Heart left ventricle (tissue), 16 donors: ENCODE results near the gene KATNAL1. TPM values are rescaled to one million over a fixed set of nuclear protein-coding genes. Genes with fewer than 3 reads are reported as not detected.

Source experiments
- ATAC-seq, 4 donors: fragments of 200-7000 bp; cut with Tn5 transposase; one replicate each; pipeline ENCODE4 v1.9.1; 2020 to 2022; ENCODE audit warnings: moderate library complexity in 4 of 4, mild to moderate bottlenecking in 3 of 4, moderate number of reproducible peaks in 1 of 4
- DNase-seq, 5 donors: peaks; one replicate each; pipeline ENCODE4 v3.0.0-alpha.2; 2020
- H3K27ac ChIP-seq, 12 donors: fragments of 200-600 bp; sonication (generic) in 4 of 12; one replicate each; pipeline versions ENCODE4 v1.5.0 to v1.8.0; 2016 to 2022; ENCODE audit warnings: mild to moderate bottlenecking in 2 of 12
- H3K27me3 ChIP-seq, 9 donors: fragments of 200-600 bp; sonication (generic) in 2 of 9; one replicate each; pipeline versions ENCODE4 v1.5.1 to v1.8.0; 2016 to 2022; ENCODE audit warnings: mild to moderate bottlenecking in 3 of 9
- H3K36me3 ChIP-seq, 9 donors: fragments of 200-600 bp; sonication (generic) in 2 of 9; one replicate each; pipeline versions ENCODE4 v1.5.0 to v1.8.0; 2018 to 2022; ENCODE audit warnings: mild to moderate bottlenecking in 2 of 9
- H3K4me1 ChIP-seq, 12 donors: fragments of 200-600 bp; sonication (generic) in 4 of 12; one replicate each; pipeline versions ENCODE4 v1.5.0 to v1.8.0; 2016 to 2022; ENCODE audit warnings: mild to moderate bottlenecking in 3 of 12
- H3K4me3 ChIP-seq, 12 donors: fragments of 200-600 bp; sonication (generic) in 4 of 12; one replicate each; pipeline versions ENCODE4 v1.5.0 to v1.8.0; 2017 to 2022; ENCODE audit warnings: mild to moderate bottlenecking in 9 of 12, moderate library complexity in 4 of 12
- H3K9me3 ChIP-seq, 12 donors: fragments of 200-600 bp; sonication (generic) in 4 of 12; one replicate each; pipeline versions ENCODE4 v1.5.0 to v1.8.0; 2016 to 2022; ENCODE audit warnings: mild to moderate bottlenecking in 1 of 12
- POLR2A ChIP-seq, 2 donors: fragments of 450-650 bp; IDR thresholded peaks; one replicate each; pipeline ENCODE4 v1.6.1; 2017; ENCODE audit warnings: antibody characterized with exemption in 2 of 2, mild to moderate bottlenecking in 2 of 2, moderate library complexity in 2 of 2
- WGBS, 4 donors: extraction: QIAGEN DNeasy Blood & Tissue Kit in 2 of 4; methylation state at CpG; one replicate each; pipeline versions ENCODE4 v1.1.5 to v1.1.7; 2013 to 2018; 5-methylcytosine and 5-hydroxymethylcytosine counted together
- intact Hi-C, 10 donors: fragments of 100-400 bp; cut with DNase I; formaldehyde crosslinking; loops; one replicate each; pipeline versions ENCODE4 v1.11.1 to v1.14.2; 2022
- polyA plus RNA-seq, 2 donors: library from polyadenylated mRNA; stranded (reverse); fragments of 200-250 nt; gene quantifications; one replicate each; pipeline ENCODE4 v1.2.3, GENCODE V29; 2013
- total RNA-seq, 9 donors: library from RNA; depleted of rRNA in 2 of 9; stranded (reverse); fragments of >200 nt in 2 of 9; fragmentation: NEBNext Ultra II Directional in 3 of 9; extraction: Animal tissue kit (Norgen Biotek cat#: 25700) in 3 of 9; gene quantifications; one replicate each; pipeline versions ENCODE4 v1.1.0 to v1.2.4, GENCODE V29; 2016 to 2023
- TF ChIP-seq, protein P1 (sequence below), 12 donors: fragments of 200-600 bp; sonication (generic) in 4 of 12; IDR thresholded peaks; one replicate each; pipeline versions ENCODE4 v1.5.0 to v1.8.0; 2018 to 2022; ENCODE audit warnings: antibody characterized with exemption in 12 of 12, mild to moderate bottlenecking in 5 of 12
- donor health status: ischemic (EF 13 %, LVEDD 7.1; RV severe dilation, severe dysfunction).
- donor health status: healthy with polysubstance abuse.
- donor health status: DM: no; HTN: yes; CAD: no.
- donor health status: DM: no; HTN: no; CAD: no.
- donor health status: ischemic (EF 25% LVEDD 6.9; RV normal size, moderate dysfunction).
- donor health status: ischemic (EF 25% LVEDD 5.7; RV mildly dilated, moderate dysfunction).
- donor health status: healthy.
- donor health status: DM: yes; HTN: yes; CAD: no.
- donor health status: ischemic (EF 35%, LVEDD 5.7; RV mildly dilated, moderate dysfunction).
- donor health status: nonischemic (EF 11% LVEDD 7.7; RV severe dilation, severe dysfunction).
- donor health status: DM: yes; HTN: yes; CAD: no.
- donor health status: PGD.
- donor health status: ischemic (EF 29% LVEDD 5.4; RV normal size, mild dysfunction).
- donor health status: nonischemic (EF 23%, LVEDD 6.1; RV moderate dilation, normal function).

Gene KATNAL1
- total and polyA plus RNA-seq, 11 donors = 4.6 to 55.3 (median 49.6) TPM

DNA sequence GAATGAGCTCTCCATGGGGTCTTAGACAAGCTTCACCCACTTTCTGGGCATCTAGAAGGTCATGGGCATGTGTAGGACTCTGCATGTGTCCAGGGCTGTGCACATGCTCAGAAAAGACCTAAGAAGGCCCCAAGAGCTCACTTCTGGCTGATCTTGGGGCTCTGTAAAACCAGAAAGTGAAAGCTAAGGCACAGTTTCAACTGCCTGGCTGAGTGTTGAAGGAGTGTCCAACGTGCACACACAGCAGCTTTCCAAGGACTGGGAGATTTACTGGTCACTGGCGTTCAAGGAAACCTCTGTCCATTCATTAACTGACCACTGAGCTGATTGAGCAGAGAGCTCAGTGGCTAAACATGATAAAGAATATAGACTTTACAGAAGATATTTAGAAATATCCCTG lies 137.9 kb downstream of the KATNAL1 start:
- TF ChIP-seq, protein P1, sequence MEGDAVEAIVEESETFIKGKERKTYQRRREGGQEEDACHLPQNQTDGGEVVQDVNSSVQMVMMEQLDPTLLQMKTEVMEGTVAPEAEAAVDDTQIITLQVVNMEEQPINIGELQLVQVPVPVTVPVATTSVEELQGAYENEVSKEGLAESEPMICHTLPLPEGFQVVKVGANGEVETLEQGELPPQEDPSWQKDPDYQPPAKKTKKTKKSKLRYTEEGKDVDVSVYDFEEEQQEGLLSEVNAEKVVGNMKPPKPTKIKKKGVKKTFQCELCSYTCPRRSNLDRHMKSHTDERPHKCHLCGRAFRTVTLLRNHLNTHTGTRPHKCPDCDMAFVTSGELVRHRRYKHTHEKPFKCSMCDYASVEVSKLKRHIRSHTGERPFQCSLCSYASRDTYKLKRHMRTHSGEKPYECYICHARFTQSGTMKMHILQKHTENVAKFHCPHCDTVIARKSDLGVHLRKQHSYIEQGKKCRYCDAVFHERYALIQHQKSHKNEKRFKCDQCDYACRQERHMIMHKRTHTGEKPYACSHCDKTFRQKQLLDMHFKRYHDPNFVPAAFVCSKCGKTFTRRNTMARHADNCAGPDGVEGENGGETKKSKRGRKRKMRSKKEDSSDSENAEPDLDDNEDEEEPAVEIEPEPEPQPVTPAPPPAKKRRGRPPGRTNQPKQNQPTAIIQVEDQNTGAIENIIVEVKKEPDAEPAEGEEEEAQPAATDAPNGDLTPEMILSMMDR (IDR thresholded peaks at IDR 0.05) = no peak
- TF ChIP-seq POLR2A (IDR thresholded peaks at IDR 0.05) = no peak
- WGBS, 4 donors = 56 to 73% (median 65%) methylated on average over 2 of the region's 2 CpGs
- Histone ChIP-seq H3K9me3 (no peaks in the 10 kb centered on the region), H3K4me3 (no peak overlapping the region), H3K36me3 (no peaks in the 10 kb centered on the region), H3K4me1 (peaks cover 0 to 4% (median 0%) of the 10 kb centered on the region in 12 donors), H3K27me3 (no peaks in the 10 kb centered on the region), H3K27ac (no peak overlapping the region)
- DNase-seq (no peak), ATAC-seq (no peak)
- intact Hi-C loops = no loop called here

DNA sequence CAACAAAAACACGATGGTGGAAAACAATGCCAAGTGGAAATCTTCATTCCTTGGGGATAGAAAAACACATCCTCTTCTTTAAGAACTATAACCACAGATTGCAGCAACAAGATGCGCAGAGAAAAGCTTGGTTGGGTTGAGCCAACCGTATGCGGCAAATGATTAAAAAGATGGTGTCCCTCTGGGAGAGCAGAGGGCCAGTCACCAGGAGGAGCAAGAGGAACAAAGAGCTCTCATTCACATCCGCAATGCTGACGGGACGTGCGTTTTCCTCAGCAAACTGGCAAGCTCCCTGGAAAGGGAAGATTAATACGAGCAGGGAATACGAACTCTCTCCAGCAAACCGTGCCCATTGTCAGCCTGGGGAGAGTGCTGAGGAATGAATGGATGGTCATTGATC lies 141.6 kb downstream of the KATNAL1 start:
- DNase-seq (no peak), ATAC-seq (no peak)
- peaks cover 0 to 4% (median 0%) of the 10 kb centered on the region in 12 donors for H3K4me1 ChIP-seq
- no peaks in the 10 kb centered on the region for H3K9me3 ChIP-seq
- no peaks in the 10 kb centered on the region for H3K27me3 ChIP-seq
- H3K4me3 ChIP-seq = no peak overlapping the region
- WGBS, 4 donors = 57 to 78% (median 59%) methylated on average over 11 of the region's 11 CpGs
- H3K27ac ChIP-seq = no peak overlapping the region
- intact Hi-C loops = no loop called here
- TF ChIP-seq, protein P1 (IDR thresholded peaks at IDR 0.05) = peak in 1 of 12 donors; percentile 4
- TF ChIP-seq POLR2A (IDR thresholded peaks at IDR 0.05) = no peak
- H3K36me3 ChIP-seq = no peaks in the 10 kb centered on the region

DNA sequence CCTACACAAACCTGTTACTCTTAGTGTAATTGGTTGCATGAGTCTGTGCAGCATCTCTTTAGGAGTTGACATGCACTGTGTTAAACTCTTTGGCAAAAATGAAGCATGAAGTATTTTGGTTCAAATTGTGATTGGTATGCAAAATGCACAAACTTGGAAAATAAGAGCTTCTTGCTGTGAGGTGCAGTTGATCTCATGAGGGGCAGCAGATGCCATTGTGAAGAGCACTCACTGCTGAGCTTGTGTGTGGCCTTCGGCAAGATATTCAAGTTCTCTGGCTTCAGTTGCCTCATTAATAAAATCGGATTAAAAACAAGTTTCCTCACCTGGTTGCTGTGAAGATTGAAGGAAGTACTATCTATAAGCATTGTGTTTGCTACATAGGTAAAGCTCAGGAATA lies 142.3 kb downstream of the KATNAL1 start:
- no peak overlapping the region for H3K4me3 ChIP-seq
- H3K4me1 ChIP-seq = peaks cover 0 to 4% (median 0%) of the 10 kb centered on the region in 12 donors
- no peak for ATAC-seq
- DNase-seq = no peak
- no peak overlapping the region for H3K27ac ChIP-seq
- H3K36me3 ChIP-seq = no peaks in the 10 kb centered on the region
- H3K9me3 ChIP-seq = no peaks in the 10 kb centered on the region
- H3K27me3 ChIP-seq = no peaks in the 10 kb centered on the region
- TF ChIP-seq, protein P1 (IDR thresholded peaks at IDR 0.05) = no peak
- TF ChIP-seq POLR2A (IDR thresholded peaks at IDR 0.05) = no peak
- intact Hi-C loops = no loop called here
- 87 to 96% (median 91%) methylated on average over 2 of the region's 2 CpGs for WGBS, 4 donors

DNA sequence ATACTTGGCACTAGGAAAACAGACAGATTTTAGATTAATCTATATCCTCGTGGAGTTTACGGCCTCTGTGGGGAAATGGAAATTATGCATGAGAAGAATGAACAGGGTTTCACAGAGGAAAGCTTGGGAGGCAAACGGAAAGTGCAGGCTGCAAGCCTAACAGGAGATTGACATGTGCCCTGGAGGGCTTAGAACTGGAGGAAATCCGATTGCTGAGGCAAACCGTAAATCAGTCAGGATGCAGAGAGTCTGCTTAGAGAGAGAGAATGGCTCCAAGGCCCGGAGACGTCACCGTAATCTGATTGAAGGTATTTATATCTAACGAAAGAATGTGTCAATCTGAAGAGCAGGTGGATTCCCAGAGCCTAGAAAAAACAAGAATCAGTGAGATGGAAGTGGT lies 143.2 kb downstream of the KATNAL1 start:
- no peak for DNase-seq
- TF ChIP-seq, protein P1 (IDR thresholded peaks at IDR 0.05) = no peak
- no peak for TF ChIP-seq POLR2A (IDR thresholded peaks at IDR 0.05)
- intact Hi-C loops = no loop called here
- Histone ChIP-seq H3K27ac (no peak overlapping the region), H3K36me3 (no peaks in the 10 kb centered on the region), H3K27me3 (no peaks in the 10 kb centered on the region), H3K4me3 (no peak overlapping the region), H3K4me1 (peaks cover 0 to 4% (median 0%) of the 10 kb centered on the region in 12 donors), H3K9me3 (no peaks in the 10 kb centered on the region)
- 33 to 45% (median 40%) methylated on average over 9 of the region's 9 CpGs for WGBS, 4 donors
- ATAC-seq = no peak
